H9 (cell line): ENCODE measurements around the gene TMEM51. TPM values are rescaled to one million over a fixed set of nuclear protein-coding genes. Genes with fewer than 3 reads are reported as not detected.

Experiments used
- DNase-seq: peaks from one replicate; pipeline ENCODE4 v3.0.0-alpha.2; 2017
- H2AFZ ChIP-seq: one replicate; pipeline ENCODE4 v1.6.1; 2013; ENCODE audit warnings: mild to moderate bottlenecking, low read length, control low read depth, moderate library complexity
- H2AK5ac ChIP-seq: 2 replicates; pipeline ENCODE4 v1.6.1; 2013; ENCODE audit warnings: low read length, control low read depth, mixed read lengths; ENCODE audit not compliant: insufficient read length
- H2BK120ac ChIP-seq: one replicate; pipeline ENCODE4 v1.6.1; 2013; ENCODE audit warnings: low read depth, mild to moderate bottlenecking, low read length, control low read depth, inconsistent platforms; ENCODE audit not compliant: poor library complexity, severe bottlenecking
- H2BK12ac ChIP-seq: 2 replicates; pipeline ENCODE4 v1.6.1; 2013; ENCODE audit warnings: low read length, control low read depth, mixed read lengths, low read depth; ENCODE audit not compliant: insufficient read length
- H2BK15ac ChIP-seq: 2 replicates; pipeline ENCODE4 v1.6.1; 2013; ENCODE audit warnings: low read depth, low read length, control low read depth
- H2BK20ac ChIP-seq: one replicate; pipeline ENCODE4 v1.6.1; 2013; ENCODE audit warnings: low read depth, mild to moderate bottlenecking, low read length, control low read depth, inconsistent platforms; ENCODE audit not compliant: poor library complexity, severe bottlenecking
- H2BK5ac ChIP-seq: 2 replicates; pipeline ENCODE4 v1.6.1; 2013; ENCODE audit warnings: low read length, control low read depth, mixed read lengths; ENCODE audit not compliant: insufficient read length
- H3K14ac ChIP-seq: 2 replicates; pipeline ENCODE4 v1.6.1; 2013; ENCODE audit warnings: low read length, control low read depth; ENCODE audit not compliant: insufficient read depth
- H3K18ac ChIP-seq: 2 replicates; pipeline ENCODE4 v1.6.1; 2013; ENCODE audit warnings: low read depth, mild to moderate bottlenecking, mixed read lengths, low read length, control low read depth; ENCODE audit not compliant: insufficient read length
- H3K23ac ChIP-seq: 2 replicates; pipeline ENCODE4 v1.6.1; 2013; ENCODE audit warnings: low read length, control low read depth, mixed read lengths, low read depth; ENCODE audit not compliant: insufficient read length
- H3K23me2 ChIP-seq: 2 replicates; pipeline ENCODE4 v1.6.1; 2013; ENCODE audit warnings: low read depth, mild to moderate bottlenecking, mixed read lengths, low read length, control low read depth; ENCODE audit not compliant: insufficient read length, poor library complexity, severe bottlenecking
- H3K27ac ChIP-seq: 2 replicates; pipeline ENCODE4 v1.5.1; 2013; ENCODE audit warnings: low read length, control low read depth, mixed read lengths, low read depth; ENCODE audit not compliant: insufficient read length
- H3K27me3 ChIP-seq: 2 replicates; pipeline ENCODE4 v1.6.1; 2013; ENCODE audit warnings: low read length, control low read depth, inconsistent platforms; ENCODE audit not compliant: insufficient read depth
- H3K4ac ChIP-seq: 2 replicates; pipeline ENCODE4 v1.6.1; 2013; ENCODE audit warnings: low read depth, mild to moderate bottlenecking, control low read depth, inconsistent platforms, low read length, moderate library complexity
- H3K4me1 ChIP-seq: 2 replicates; pipeline ENCODE4 v1.6.1; 2013; ENCODE audit warnings: low read length, control low read depth, inconsistent platforms; ENCODE audit not compliant: insufficient read depth
- H3K4me2 ChIP-seq: 2 replicates; pipeline ENCODE4 v1.6.1; 2013; ENCODE audit warnings: low read length, control low read depth, mixed read lengths; ENCODE audit not compliant: insufficient read length, insufficient read depth
- H3K56ac ChIP-seq: 2 replicates; pipeline ENCODE4 v1.6.1; 2013; ENCODE audit warnings: low read depth, mild to moderate bottlenecking, mixed read lengths, low read length, control low read depth; ENCODE audit not compliant: insufficient read length
- H3K79me1 ChIP-seq: 2 replicates; pipeline ENCODE4 v1.6.1; 2013; ENCODE audit warnings: low read depth, mild to moderate bottlenecking, moderate library complexity, low read length, control low read depth, inconsistent platforms; ENCODE audit not compliant: insufficient read depth, poor library complexity, severe bottlenecking
- H3K79me2 ChIP-seq: 2 replicates; pipeline ENCODE4 v1.6.1; 2013; ENCODE audit warnings: low read length, control low read depth, inconsistent platforms; ENCODE audit not compliant: insufficient read depth
- H3K9ac ChIP-seq: 2 replicates; pipeline ENCODE4 v1.6.1; 2013; ENCODE audit warnings: low read length, control low read depth, mixed read lengths; ENCODE audit not compliant: insufficient read length; ENCODE audit errors: extremely low read depth
- H3K9me3 ChIP-seq: one replicate; pipeline ENCODE4 v1.6.1; 2013; ENCODE audit warnings: low read depth, low read length, inconsistent platforms; ENCODE audit not compliant: control insufficient read depth
- H3T11ph ChIP-seq: one replicate; pipeline ENCODE4 v1.6.1; 2013; ENCODE audit warnings: mild to moderate bottlenecking, low read length, control low read depth, inconsistent platforms
- H4K20me1 ChIP-seq: one replicate; pipeline ENCODE4 v1.6.1; 2013; ENCODE audit not compliant: control insufficient read depth, insufficient read length, insufficient read depth
- H4K5ac ChIP-seq: 2 replicates; pipeline ENCODE4 v1.6.1; 2013; ENCODE audit warnings: low read depth, mild to moderate bottlenecking, mixed read lengths, low read length, control low read depth; ENCODE audit not compliant: insufficient read length
- H4K8ac ChIP-seq: replicated peaks from 2 replicates; pipeline ENCODE4 v1.6.1; 2013; ENCODE audit warnings: low read length, control low read depth, mixed read lengths, low read depth; ENCODE audit not compliant: insufficient read length
- H4K91ac ChIP-seq: 2 replicates; pipeline ENCODE4 v1.6.1; 2013; ENCODE audit warnings: low read depth, mild to moderate bottlenecking, moderate library complexity, mixed read lengths, low read length, control low read depth; ENCODE audit not compliant: insufficient read length
- H3K27ac Mint-ChIP-seq, 3 experiments: 2 replicates in 2 of 3; 3 replicates in 1 of 3; pipeline ENCODE4 v1.8.0; 2020 to 2021; ENCODE audit warnings: mixed read lengths in 3 of 3, mild to moderate bottlenecking in 1 of 3, moderate library complexity in 1 of 3
- H3K27me3 Mint-ChIP-seq: 2 replicates; pipeline ENCODE4 v1.8.0; 2021; ENCODE audit warnings: low read depth, mild to moderate bottlenecking, moderate library complexity, mixed read lengths
- H3K36me3 Mint-ChIP-seq, 3 experiments: 2 replicates in 2 of 3; 3 replicates in 1 of 3; pipeline ENCODE4 v1.8.0; 2020 to 2021; ENCODE audit warnings: low read depth in 3 of 3, mixed read lengths in 3 of 3; ENCODE audit not compliant: insufficient read depth in 1 of 3
- H3K4me1 Mint-ChIP-seq, 2 experiments: 2 replicates each; pipeline ENCODE4 v1.8.0; 2020; ENCODE audit warnings: mixed read lengths in 2 of 2
- H3K4me3 Mint-ChIP-seq, 2 experiments: 2 replicates in 1 of 2; 3 replicates in 1 of 2; pipeline ENCODE4 v1.8.0; 2020 to 2021; ENCODE audit warnings: mild to moderate bottlenecking in 2 of 2, mixed read lengths in 2 of 2, moderate library complexity in 1 of 2
- H3K9me3 Mint-ChIP-seq, 2 experiments: 2 replicates in 1 of 2; 3 replicates in 1 of 2; pipeline ENCODE4 v1.8.0; 2020; ENCODE audit warnings: mild to moderate bottlenecking in 2 of 2, mixed read lengths in 2 of 2, moderate library complexity in 1 of 2
- CTCF ChIP-seq: fragments of 200-600 bp; sonication (generic); conservative IDR thresholded peaks from 3 replicates; pipeline ENCODE4 v1.8.0; 2021; ENCODE audit warnings: antibody characterized with exemption, mild to moderate bottlenecking
- WGBS: extraction: QIAGEN DNeasy Blood & Tissue Kit; methylation state at CpG from one replicate; pipeline ENCODE4 v1.1.7; 2013; ENCODE audit warnings: missing lambda C conversion rate, low lambda C conversion rate, mixed read lengths; ENCODE audit not compliant: insufficient read length; ENCODE audit errors: extremely low coverage; 5-methylcytosine and 5-hydroxymethylcytosine counted together
- total RNA-seq: library from RNA; stranded (reverse); gene quantifications from 2 replicates; pipeline ENCODE4 v1.2.1, GENCODE V29; 2021

Gene TMEM51
- total RNA-seq, 1 experiment from 2014 or later = 4.6 TPM

GRCh38 chr1:15213341-15213821, 59.8 kb downstream of the TMEM51 start:
- Histone ChIP-seq H2BK15ac (no peak overlapping the region), H3K56ac (no peak overlapping the region), H3K27me3 (no peaks in the 10 kb centered on the region), H3K9ac (no peak overlapping the region), H3K79me1 (no peaks in the 10 kb centered on the region), H3K23ac (no peak overlapping the region), H3K4ac (no peak overlapping the region), H3K14ac (no peak overlapping the region), H3K18ac (no peak overlapping the region), H4K8ac (no peak overlapping the region), H3T11ph (no peak overlapping the region), H2BK20ac (no peak overlapping the region), H4K5ac (no peak overlapping the region), H3K4me1 (peaks cover 2% of the 10 kb centered on the region; the same call in 1 of the 2 replicates), H3K27ac (no peak overlapping the region), H2BK12ac (no peak overlapping the region), H2BK120ac (no peak overlapping the region), H3K23me2 (no peaks in the 10 kb centered on the region), H4K91ac (no peak overlapping the region), H2AFZ (no peak overlapping the region), H2AK5ac (no peak overlapping the region), H3K4me2 (no peak overlapping the region), H4K20me1 (no peaks in the 10 kb centered on the region), H3K9me3 (no peaks in the 10 kb centered on the region), H2BK5ac (no peak overlapping the region), H3K79me2 (no peaks in the 10 kb centered on the region)
- DNase-seq = no peak
- TF ChIP-seq CTCF = no peak
- Mint-ChIP-seq H3K4me3 (no peak overlapping the region), H3K4me1 (peaks cover 21 to 28% of the 10 kb centered on the region in 2 experiments), H3K27ac (no peak overlapping the region; a peak in 1 of 7 replicates), H3K9me3 (peaks cover 3 to 9% of the 10 kb centered on the region in 2 experiments; a peak in 2 of 5 replicates), H3K27me3 (no peaks in the 10 kb centered on the region), H3K36me3 (peaks cover 10 to 20% (median 12%) of the 10 kb centered on the region in 3 experiments)
- no CpG with 5 or more reads among the region's 7 CpGs for WGBS
